Gastroesophageal sphincter (tissue), 4 donors: ENCODE data around the gene UNKL. TPM values are rescaled to one million over a fixed set of nuclear protein-coding genes. Genes with fewer than 3 reads are reported as not detected.

ENCODE experiments used
- ATAC-seq: fragments of 150-250 bp; one replicate; pipeline ENCODE4 v1.9.1; 2016; ENCODE audit warnings: mild to moderate bottlenecking, moderate library complexity
- H3K27ac ChIP-seq, 4 donors: fragments of 200-600 bp; sonication (generic) in 3 of 4; 1 replicate in 3 of 4; 2 replicates in 1 of 4; pipeline ENCODE4 v1.5.1; 2016 to 2019
- H3K27me3 ChIP-seq: fragments of 200-600 bp; sonication (generic); one replicate; pipeline ENCODE4 v1.5.1; 2019
- H3K36me3 ChIP-seq, 2 donors: fragments of 200-600 bp; sonication (generic); one replicate each; pipeline ENCODE4 v1.5.1; 2019; ENCODE audit warnings: control low read depth in 1 of 2
- H3K4me1 ChIP-seq, 3 donors: fragments of 200-600 bp; sonication (generic); 1 replicate in 2 of 3; 2 replicates in 1 of 3; pipeline ENCODE4 v1.5.1; 2016 to 2019; ENCODE audit warnings: control low read depth in 2 of 3
- H3K4me3 ChIP-seq, 2 donors: fragments of 200-600 bp; sonication (generic); one replicate each; pipeline ENCODE4 v1.5.1; 2019; ENCODE audit warnings: mild to moderate bottlenecking in 1 of 2, moderate library complexity in 1 of 2
- H3K9me3 ChIP-seq, 3 donors: fragments of 200-600 bp; sonication (generic); one replicate each; pipeline ENCODE4 v1.5.1; 2017 to 2019; ENCODE audit warnings: control low read depth in 2 of 3
- EP300 ChIP-seq: sonication (generic); formaldehyde crosslinking; IDR thresholded peaks from one replicate; pipeline ENCODE4 v1.6.1; 2017; ENCODE audit warnings: antibody characterized with exemption, mild to moderate bottlenecking
- POLR2A ChIP-seq, 2 donors: fragments of 450-650 bp; IDR thresholded peaks; one replicate each; pipeline ENCODE4 v1.6.1; 2017; ENCODE audit warnings: antibody characterized with exemption in 2 of 2, mild to moderate bottlenecking in 2 of 2, moderate library complexity in 1 of 2
- POLR2AphosphoS5 ChIP-seq: sonication (generic); formaldehyde crosslinking; IDR thresholded peaks from one replicate; pipeline ENCODE4 v1.6.1; 2017; ENCODE audit warnings: antibody characterized with exemption
- WGBS, 2 donors: methylation state at CpG; one replicate each; pipeline ENCODE4 v1.1.5; 2018; ENCODE audit warnings: low coverage in 1 of 2; 5-methylcytosine and 5-hydroxymethylcytosine counted together
- total RNA-seq, 4 donors: library from RNA; depleted of rRNA; stranded (reverse); fragments of >200 nt; gene quantifications; one replicate each; pipeline ENCODE4 v1.1.0, GENCODE V29; 2016
- TF ChIP-seq, protein P1 (sequence below), 4 experiments: fragments of 200-600 bp in 2 of 4; fragments of 450-650 bp in 2 of 4; sonication (generic) in 1 of 4; IDR thresholded peaks; one replicate each; pipeline ENCODE4 v1.5.1; 2017 to 2019; ENCODE audit warnings: antibody characterized with exemption in 4 of 4, mild to moderate bottlenecking in 2 of 4, moderate library complexity in 2 of 4

UNKL gene
- total RNA-seq, 4 donors from 2014 or later = 12.3 to 29.4 (median 16.4) TPM

DNA sequence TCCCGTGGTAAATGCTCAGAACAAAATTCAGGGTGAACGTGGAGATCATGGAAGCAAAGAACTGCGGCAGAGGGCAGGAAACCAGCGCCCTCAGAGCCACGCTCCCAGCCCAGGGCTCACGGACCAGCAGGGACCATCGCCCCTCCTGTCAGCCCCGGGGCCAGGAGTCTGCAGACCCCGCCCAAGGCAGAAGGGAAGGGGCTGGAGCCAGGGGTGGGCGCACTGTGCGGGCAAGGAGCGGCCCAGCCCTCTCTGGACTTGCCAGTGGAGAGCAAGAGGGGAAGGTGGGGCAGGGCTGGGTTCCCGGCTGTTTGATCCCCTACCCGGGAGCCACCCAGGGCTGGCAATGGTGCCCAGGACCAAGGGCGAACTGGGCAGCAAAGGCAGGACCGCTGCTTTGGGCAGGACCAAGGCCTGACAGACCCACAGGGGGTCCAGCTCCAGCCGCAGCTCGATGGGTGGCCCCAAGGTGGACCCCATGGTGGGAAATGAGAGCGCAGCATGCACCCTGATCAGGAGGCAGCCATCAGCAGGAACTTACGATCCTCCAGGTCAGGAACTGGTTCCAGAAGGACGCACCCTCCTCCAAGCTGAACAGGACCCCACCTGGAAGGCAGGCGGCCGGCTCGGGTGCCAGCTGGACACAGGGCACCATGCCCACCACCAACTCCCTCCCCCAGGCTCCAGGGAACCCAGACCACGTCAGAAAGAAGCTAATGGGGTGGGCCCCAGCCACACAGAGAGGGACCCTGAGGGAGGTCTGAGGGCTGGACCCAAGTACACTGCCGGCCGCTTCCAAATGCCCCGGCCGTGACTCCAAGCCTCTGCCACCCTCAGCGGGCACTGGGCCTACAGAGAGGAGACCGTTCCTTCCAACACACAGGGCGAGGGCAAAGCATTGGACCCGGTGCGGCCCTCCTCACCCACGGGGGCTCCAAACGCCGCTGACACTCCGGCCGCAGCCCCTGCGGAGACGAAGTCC lies 41.0 kb upstream of the UNKL start:
- ATAC-seq = no peak
- Histone ChIP-seq H3K9me3 (no peaks in the 10 kb centered on the region), H3K27me3 (no peaks in the 10 kb centered on the region), H3K36me3 (peaks cover 0 to 96% of the 10 kb centered on the region in 2 donors), H3K4me1 (no peaks in the 10 kb centered on the region), H3K27ac (no peak overlapping the region), H3K4me3 (no peak overlapping the region)
- WGBS, 2 donors = 92% methylated on average over 7 of the region's 41 CpGs; no CpG with 5 or more reads in 1 of the 2 donors
- no peak for TF ChIP-seq POLR2A (IDR thresholded peaks at IDR 0.05)
- TF ChIP-seq, protein P1, sequence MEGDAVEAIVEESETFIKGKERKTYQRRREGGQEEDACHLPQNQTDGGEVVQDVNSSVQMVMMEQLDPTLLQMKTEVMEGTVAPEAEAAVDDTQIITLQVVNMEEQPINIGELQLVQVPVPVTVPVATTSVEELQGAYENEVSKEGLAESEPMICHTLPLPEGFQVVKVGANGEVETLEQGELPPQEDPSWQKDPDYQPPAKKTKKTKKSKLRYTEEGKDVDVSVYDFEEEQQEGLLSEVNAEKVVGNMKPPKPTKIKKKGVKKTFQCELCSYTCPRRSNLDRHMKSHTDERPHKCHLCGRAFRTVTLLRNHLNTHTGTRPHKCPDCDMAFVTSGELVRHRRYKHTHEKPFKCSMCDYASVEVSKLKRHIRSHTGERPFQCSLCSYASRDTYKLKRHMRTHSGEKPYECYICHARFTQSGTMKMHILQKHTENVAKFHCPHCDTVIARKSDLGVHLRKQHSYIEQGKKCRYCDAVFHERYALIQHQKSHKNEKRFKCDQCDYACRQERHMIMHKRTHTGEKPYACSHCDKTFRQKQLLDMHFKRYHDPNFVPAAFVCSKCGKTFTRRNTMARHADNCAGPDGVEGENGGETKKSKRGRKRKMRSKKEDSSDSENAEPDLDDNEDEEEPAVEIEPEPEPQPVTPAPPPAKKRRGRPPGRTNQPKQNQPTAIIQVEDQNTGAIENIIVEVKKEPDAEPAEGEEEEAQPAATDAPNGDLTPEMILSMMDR (IDR thresholded peaks at IDR 0.05) = no peak
- TF ChIP-seq POLR2AphosphoS5 = no peak
- no peak for TF ChIP-seq EP300

DNA sequence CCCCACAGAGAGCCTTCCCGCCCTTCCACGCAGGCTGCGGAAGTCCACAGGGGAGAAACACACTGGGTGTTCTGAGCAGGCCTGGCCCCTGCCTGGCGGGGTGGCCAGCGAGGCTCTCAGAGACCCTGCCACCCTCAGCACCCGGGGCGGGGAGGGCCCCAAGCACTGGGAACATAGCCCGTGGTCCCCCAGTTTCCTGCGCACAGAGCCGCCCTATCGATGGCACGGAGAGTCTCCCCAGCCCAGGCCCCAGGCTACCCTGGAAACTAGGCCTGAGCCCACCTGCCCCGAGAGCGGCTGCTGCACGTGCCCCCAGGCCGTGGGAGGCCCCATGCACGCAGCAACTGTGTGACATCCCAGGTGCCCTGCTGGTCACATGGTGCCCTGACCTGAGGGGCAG lies 40.1 kb upstream of the UNKL start:
- no peak overlapping the region for H3K27ac ChIP-seq
- H3K9me3 ChIP-seq = no peaks in the 10 kb centered on the region
- no CpG with 5 or more reads among the region's 17 CpGs for WGBS, 2 donors
- TF ChIP-seq EP300 (no peak), POLR2AphosphoS5 (no peak), POLR2A (IDR thresholded peaks at IDR 0.05) (no peak)
- TF ChIP-seq, protein P1 (IDR thresholded peaks at IDR 0.05) = no peak
- H3K36me3 ChIP-seq = peaks cover 0 to 96% of the 10 kb centered on the region in 2 donors
- H3K27me3 ChIP-seq = no peaks in the 10 kb centered on the region
- ATAC-seq = no peak
- no peaks in the 10 kb centered on the region for H3K4me1 ChIP-seq
- H3K4me3 ChIP-seq = no peak overlapping the region

DNA sequence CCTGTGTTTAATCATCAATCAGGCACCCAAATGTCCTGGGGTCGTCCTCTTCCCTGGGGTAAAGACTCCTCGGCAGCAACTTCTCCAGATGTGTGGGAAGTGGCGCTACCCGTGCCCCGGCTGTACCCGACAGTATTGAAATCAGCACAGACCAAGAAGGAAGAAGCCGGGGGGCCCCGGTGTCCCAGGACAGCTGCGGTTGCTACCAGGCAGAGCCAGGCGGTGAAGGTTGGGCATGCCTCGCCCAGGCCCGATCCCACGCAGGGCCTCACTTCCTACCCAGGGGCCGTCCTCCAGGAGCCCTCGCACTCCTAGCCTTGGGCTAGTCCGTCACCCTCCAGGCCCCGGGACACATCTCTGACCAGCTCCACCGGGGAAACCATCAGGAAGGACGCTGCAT lies 38.8 kb upstream of the UNKL start:
- Histone ChIP-seq H3K9me3 (no peaks in the 10 kb centered on the region), H3K4me3 (no peak overlapping the region), H3K4me1 (no peaks in the 10 kb centered on the region), H3K27me3 (no peaks in the 10 kb centered on the region), H3K27ac (no peak overlapping the region), H3K36me3 (peaks cover 0 to 100% of the 10 kb centered on the region in 2 donors)
- ATAC-seq = no peak
- 96% methylated on average over 4 of the region's 19 CpGs; no CpG with 5 or more reads in 1 of the 2 donors for WGBS, 2 donors
- TF ChIP-seq, protein P1 (IDR thresholded peaks at IDR 0.05) = no peak
- TF ChIP-seq EP300 (no peak), POLR2AphosphoS5 (no peak), POLR2A (IDR thresholded peaks at IDR 0.05) (no peak)

DNA sequence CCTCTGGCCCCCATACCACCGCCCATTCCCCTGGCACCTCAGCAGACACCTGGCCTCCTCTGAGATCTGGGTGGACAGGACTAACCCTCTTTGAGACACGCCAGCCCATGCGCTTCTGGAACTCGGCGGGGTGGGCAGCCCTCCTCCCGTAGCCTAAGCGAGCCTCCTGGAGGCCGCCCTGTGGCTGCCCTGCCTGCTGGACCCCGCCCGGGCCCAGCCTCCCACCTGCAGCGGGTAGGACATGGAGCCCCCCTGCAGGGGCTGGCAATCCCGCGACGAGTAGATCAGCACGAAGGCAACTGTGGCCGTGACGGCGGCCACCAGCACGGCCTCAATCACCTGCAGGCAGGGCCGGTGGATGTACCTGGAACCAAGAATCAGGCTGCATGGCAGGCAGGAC lies 38.0 kb upstream of the UNKL start:
- H3K27me3 ChIP-seq = no peaks in the 10 kb centered on the region
- no peaks in the 10 kb centered on the region for H3K9me3 ChIP-seq
- no CpG with 5 or more reads among the region's 20 CpGs for WGBS, 2 donors
- peaks cover 0 to 100% of the 10 kb centered on the region in 2 donors for H3K36me3 ChIP-seq
- H3K27ac ChIP-seq = no peak overlapping the region
- H3K4me3 ChIP-seq = no peak overlapping the region
- TF ChIP-seq EP300 (no peak), POLR2A (IDR thresholded peaks at IDR 0.05) (no peak), POLR2AphosphoS5 (no peak)
- TF ChIP-seq, protein P1 (IDR thresholded peaks at IDR 0.05) = no peak
- no peaks in the 10 kb centered on the region for H3K4me1 ChIP-seq
- ATAC-seq = no peak
